Measurements from ENCODE around the gene CHRM2. TPM values are rescaled to one million over a fixed set of nuclear protein-coding genes. Genes with fewer than 3 reads are reported as not detected.

Gene CHRM2
- total and polyA plus RNA-seq, 9 of the 15 experiments (the other 6 are each of a cell fraction or from before 2014, with no cell fraction given): not detected

DNA sequence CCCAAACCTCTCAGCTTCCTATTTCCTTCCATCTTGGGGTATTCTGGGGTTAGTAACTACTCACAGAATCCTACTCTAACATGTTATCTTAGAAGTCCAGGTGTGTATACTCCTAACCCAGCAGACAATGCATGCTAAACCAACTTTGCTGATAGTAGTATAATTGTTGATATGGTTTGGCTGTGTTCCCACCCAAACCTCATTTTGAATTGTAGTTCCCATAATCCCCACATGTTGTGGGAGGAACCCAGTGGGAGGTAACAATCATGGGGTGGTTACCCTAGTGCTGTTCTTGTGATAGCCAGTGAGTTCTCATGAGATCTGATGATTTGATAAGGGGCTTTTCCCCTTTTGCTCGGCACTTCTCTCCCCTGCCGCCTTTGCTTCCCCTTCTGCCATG lies 135.1 kb downstream of the CHRM2 start:
- no peaks in the 10 kb centered on the region for H3K9me1 ChIP-seq (ENCODE audit: control insufficient read depth, insufficient read depth, low read length)
- no TSS peak for BruUV-seq (replicated peaks)
- H3K9ac ChIP-seq (ENCODE audit: insufficient read depth in 1 of 2, low read depth in 2 of 2, low read length in 2 of 2): no peak overlapping the region
- TF ChIP-seq, protein P1, sequence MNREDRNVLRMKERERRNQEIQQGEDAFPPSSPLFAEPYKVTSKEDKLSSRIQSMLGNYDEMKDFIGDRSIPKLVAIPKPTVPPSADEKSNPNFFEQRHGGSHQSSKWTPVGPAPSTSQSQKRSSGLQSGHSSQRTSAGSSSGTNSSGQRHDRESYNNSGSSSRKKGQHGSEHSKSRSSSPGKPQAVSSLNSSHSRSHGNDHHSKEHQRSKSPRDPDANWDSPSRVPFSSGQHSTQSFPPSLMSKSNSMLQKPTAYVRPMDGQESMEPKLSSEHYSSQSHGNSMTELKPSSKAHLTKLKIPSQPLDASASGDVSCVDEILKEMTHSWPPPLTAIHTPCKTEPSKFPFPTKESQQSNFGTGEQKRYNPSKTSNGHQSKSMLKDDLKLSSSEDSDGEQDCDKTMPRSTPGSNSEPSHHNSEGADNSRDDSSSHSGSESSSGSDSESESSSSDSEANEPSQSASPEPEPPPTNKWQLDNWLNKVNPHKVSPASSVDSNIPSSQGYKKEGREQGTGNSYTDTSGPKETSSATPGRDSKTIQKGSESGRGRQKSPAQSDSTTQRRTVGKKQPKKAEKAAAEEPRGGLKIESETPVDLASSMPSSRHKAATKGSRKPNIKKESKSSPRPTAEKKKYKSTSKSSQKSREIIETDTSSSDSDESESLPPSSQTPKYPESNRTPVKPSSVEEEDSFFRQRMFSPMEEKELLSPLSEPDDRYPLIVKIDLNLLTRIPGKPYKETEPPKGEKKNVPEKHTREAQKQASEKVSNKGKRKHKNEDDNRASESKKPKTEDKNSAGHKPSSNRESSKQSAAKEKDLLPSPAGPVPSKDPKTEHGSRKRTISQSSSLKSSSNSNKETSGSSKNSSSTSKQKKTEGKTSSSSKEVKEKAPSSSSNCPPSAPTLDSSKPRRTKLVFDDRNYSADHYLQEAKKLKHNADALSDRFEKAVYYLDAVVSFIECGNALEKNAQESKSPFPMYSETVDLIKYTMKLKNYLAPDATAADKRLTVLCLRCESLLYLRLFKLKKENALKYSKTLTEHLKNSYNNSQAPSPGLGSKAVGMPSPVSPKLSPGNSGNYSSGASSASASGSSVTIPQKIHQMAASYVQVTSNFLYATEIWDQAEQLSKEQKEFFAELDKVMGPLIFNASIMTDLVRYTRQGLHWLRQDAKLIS (CRISPR knock-in tag; IDR thresholded peaks at IDR 0.05): no peak
- TF ChIP-seq ZNF584 (CRISPR knock-in tag; IDR thresholded peaks at IDR 0.05; ENCODE audit: low read depth) (no peak), FOXJ3 (CRISPR knock-in tag; IDR thresholded peaks at IDR 0.05) (no peak), TAF9B (IDR thresholded peaks at IDR 0.05; ENCODE audit: partially characterized antibody) (no peak)
- no peaks in the 10 kb centered on the region for H3K4me1 ChIP-seq (replicated peaks in 1 of 2; ENCODE audit: control insufficient read depth in 2 of 2, insufficient read depth in 2 of 2, low read length in 2 of 2)
- H2AFZ ChIP-seq (ENCODE audit: low read depth, low read length): no peak overlapping the region
- FAIRE-seq (no peak), DNase-seq (ENCODE audit: extremely low read depth in 1 of 4, low spot score in 3 of 4) (no peak), ATAC-seq (no peak)
- POLR2A ChIA-PET: no interaction called here
- H4K20me1 ChIP-seq (replicated peaks; ENCODE audit: control insufficient read depth, insufficient read depth, low read length): no peaks in the 10 kb centered on the region
- no peak overlapping the region for H3K4me3 ChIP-seq
- no peaks in the 10 kb centered on the region for H3K9me3 ChIP-seq (replicated peaks; ENCODE audit: control insufficient read depth, insufficient read depth, low read depth, low read length)
- intact Hi-C loops (cut with micrococcal nuclease): no loop called here
- in situ Hi-C loops (cut with MboI): no loop called here
- CTCF ChIA-PET (ENCODE audit: low intra/inter-chr PET ratio): no interaction called here
- H3K27me3 ChIP-seq (ENCODE audit: control insufficient read depth in 2 of 2, insufficient read depth in 2 of 2, low read length in 2 of 2): no peaks in the 10 kb centered on the region
- no peaks in the 10 kb centered on the region for H3K79me2 ChIP-seq (ENCODE audit: control insufficient read depth, insufficient read depth, low read length)
- H3K27ac ChIP-seq (ENCODE audit: extremely low read depth, low read depth, low read length): no peak overlapping the region
- 0% methylated on average over 2 of the region's 2 CpGs for WGBS (ENCODE audit: insufficient coverage, low coverage, missing lambda C conversion rate)
- no peaks in the 10 kb centered on the region for H3K36me3 ChIP-seq (ENCODE audit: control insufficient read depth, insufficient read depth, low read length)
- H3K4me2 ChIP-seq (ENCODE audit: insufficient read depth, low read length): no peak overlapping the region

Data from K562 (cell line).